HG03025 (cell line): ENCODE data around the gene RABGGTB.
"Not testable (repeated sequence)": the region's sequence is repeated elsewhere in the genome, so short reads cannot be mapped to it uniquely, and the experiment has no call there.

ENCODE experiments used
- ATAC-seq: cut with Tn5 transposase; IDR thresholded peaks from one replicate; pipeline ENCODE4 v1.9.1; 2021; ENCODE audit warnings: mild to moderate bottlenecking, moderate library complexity; ENCODE audit not compliant: unreplicated experiment, low FRiP score

Gene RABGGTB

DNA sequence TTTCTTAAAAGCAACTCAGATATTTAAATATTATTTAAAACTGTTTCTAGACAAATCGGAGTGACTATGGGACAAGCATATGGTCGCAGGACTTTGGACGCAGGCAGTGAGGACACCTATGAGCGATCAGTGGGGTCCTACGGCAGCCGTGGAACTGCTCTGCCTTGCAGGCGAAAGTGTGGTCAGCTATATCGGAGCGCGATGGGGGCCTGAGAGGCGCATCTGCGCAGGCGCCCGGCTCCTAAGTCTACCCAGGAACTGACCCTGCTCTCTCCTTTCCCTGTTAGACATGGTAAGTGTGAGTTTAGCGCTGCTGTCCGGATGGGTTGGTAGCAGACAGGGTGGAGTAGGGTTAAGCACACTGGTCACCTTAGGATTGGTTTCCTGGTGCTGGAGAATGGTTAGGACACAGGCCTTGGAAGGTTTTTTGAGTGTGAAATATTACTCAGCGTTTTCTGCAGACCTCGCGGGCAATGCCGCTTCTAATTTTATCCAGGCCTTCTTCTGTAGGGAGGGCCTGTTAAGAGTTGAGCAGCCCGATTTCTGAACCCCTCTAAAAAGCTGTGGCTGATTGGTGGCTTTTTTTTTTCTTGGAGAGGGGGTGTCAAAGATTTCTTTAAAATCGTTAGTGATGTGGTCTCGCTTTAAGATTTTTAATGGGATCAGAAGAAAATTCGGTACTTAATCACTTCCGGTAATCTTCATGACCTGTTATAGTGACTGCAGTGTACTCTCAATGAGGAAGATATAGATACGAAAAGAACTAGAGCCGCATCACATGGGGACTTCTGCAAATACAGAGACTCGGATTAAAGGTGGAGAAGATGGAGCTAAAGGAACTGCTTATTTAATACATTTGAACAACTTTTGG, at the start of gene RABGGTB:
TSS of gene RABGGTB (plus strand) at position 274 of the 871 bp plus-strand sequence. CDS start at position 290, 16 bp downstream.
- ATAC-seq, result peak; percentile 59

DNA sequence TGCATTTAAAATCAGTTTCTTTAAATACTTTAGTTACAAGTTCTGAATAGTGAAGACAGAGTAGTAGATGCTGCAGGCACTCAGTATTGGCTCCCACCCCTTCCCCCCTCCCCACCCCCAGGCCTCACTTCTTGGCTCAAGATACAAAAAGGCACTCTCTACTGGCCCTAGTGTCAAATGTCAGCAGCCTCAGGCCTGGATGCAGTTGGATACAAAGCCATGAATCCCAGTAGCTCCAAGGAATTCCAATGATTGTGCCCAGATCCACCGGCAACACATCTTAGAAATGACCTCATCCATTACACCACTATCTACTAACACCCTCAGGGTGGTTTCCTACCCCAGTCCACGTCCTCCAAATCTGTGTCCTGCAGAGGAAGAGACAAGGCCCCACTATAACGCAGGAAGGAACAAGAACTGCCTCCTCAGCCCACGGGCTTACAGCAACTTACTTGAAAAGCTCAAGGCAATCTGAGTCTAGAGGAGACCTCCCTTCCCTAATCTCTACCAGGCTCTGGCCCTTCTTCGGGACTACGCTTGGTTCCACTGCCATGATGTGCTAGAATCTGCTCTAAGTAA, 43.9 kb upstream of the RABGGTB start:
- no peak for ATAC-seq

DNA sequence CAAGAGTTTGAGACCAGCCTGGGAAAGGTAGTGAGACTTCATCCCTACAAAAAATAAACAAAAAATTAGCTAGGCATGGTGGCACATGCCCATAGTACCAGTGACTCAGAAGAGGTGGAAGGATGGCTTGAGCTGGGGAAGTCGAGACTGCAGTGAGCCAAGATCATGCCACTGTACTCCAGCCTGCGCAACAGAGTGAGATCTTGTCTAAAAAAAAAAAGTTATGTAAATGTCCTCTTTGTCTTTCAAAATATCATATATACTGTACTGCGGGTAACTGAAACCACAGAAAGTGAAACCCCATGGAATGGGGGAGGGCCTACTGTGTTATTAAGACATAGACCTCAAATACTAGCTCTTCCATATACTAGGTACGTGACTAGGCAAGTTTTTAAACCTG, 40.8 kb upstream of the RABGGTB start:
- peak; percentile 60 for ATAC-seq

DNA sequence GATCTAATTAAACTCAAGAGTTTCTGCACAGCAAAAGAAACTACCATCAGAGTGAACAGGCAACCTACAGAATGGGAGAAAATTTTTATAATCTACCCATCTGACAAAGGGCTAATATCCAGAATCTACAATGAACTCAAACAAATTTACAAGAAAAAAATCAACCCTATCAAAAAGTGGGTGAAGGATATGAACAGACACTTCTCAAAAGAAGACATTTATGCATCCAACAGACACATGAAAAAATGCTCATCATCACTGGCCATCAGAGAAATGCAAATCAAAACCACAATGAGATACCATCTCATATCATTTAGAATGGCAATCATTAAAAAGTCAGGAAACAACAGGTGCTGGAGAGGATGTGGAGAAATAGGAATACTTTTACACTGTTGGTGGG, 28.8 kb upstream of the RABGGTB start:
- not testable (repeated sequence) for ATAC-seq

DNA sequence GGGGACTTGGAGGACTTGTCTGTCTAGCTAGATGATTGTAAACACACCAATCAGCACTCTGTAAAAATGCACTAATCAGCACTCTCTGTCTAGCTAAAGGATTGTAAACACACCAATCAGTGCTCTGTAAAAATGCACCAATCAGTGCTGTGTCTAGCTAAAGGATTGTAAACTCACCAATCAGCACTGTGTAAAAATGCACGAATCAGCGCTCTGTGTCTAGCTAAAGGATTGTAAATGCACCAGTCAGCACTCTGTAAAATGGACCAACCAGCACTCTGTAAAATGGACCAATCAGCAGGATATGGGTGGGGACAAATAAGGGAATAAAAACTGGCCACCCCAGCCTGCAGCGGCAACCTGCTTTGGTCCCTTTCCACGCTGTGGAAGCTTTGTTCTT, 27.5 kb upstream of the RABGGTB start:
- not testable (repeated sequence) for ATAC-seq

DNA sequence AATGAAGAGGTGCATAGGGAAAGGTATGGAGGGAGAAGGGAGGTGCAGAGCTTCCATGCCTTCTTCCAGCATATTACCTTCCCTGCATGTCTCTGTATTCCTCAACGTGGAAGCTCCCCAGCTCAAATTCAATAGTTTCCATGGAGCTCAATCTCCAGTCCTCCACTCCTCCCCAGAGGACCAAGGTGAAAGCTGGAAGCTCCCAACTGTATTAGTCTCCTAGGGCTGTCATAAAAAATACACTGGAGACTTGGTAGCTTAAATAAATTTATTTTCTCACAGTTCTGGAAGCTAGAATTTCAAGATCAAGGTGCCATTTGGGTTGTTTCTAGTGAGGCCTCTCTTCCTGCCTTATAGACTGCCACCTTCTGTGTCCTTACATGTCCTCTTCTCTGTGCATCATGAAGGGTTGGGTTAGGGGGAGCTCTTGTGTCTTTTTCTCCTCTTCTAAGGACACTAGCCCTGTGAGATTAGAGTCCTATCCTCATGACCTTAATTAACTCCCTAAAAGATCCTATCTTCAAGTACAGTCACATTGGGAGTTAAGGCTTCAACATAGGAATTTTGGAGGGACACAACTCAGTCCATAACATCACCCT, 21.9 kb upstream of the RABGGTB start:
- ATAC-seq, result no peak

DNA sequence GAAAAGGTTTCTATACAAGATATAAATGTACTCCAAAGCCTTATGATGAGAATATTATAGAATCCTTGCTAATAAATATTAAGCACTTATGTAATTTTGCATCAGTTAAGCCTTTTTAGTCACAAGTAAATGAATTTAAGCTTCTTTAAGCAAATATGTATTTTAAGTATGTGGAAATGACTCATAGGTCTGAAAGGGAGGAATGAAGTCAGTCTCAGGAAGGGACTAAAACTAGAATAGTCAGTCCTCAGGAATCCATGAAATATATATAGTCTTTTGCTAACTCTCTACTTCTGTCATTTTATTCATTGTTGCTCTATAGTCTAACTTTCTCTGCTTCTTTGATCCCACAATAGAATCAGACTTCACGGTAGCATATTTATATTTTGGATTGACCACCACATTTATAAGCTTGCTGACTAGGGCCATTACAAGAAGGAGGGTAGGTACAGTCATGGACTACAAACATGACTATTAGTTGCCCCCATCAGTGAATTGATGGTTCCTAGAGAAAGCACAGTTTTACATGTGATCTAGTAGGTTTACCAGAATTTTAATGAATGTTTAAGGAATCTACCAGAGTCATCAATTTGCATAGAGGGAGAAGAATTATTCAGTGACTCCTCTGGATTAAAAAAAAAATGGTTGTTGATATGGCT, 20.2 kb upstream of the RABGGTB start:
- no peak for ATAC-seq

DNA sequence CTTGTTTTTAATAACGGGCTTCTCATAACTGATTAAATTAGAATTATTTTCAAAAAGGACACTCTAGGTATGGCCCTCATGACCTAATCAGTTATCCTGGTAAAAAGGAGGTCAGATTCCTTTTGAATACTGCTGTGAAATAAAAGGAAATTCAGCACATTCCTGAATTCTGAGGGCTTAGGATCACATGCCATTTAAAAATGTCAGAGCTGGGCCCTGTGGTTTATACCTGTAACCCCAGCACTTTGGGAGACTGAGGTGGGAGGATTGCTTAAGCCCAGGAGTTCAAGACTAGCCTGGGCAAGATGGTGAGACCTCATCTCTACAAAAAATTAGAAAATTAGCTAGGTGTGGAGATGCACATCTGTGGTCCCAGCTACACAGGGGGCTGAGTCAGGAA, 18.0 kb upstream of the RABGGTB start:
- ATAC-seq, result no peak

DNA sequence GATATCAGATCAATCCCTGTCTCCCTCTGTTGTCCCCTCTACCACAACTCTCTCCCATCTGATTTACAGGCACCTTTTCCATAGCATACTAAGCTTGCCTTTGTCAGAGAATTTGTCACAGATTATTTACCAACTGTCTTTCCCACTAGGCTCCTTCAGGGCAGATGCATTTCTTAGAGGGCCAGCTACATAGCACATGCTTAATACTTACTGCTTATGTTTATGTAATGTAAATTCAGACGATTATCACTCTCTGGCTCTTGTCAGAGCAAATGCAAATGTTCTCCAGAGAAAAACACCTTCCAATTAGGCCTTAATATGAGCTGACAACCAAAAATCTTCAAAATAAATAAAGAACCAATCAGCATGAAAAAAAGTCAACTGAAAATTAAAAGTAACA, 15.3 kb upstream of the RABGGTB start:
- ATAC-seq, result no peak

DNA sequence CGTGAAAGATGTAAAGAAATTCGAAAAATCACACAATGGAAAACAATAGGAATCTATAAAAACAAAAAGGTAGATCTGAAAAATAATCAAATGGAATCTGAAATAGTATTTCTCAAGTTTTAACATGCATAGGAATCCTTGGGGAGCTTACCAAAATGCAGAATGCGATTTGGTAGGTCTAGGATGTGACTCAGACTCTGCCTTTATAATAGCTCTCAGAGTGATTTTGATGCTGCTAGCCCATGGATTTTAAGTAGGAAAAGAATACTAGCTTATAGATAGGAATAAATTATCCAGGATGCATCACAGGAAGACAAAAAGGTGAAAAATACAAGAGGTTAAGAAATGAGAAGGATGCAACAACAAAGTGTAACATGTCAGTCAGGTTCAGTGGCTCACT, 14.1 kb upstream of the RABGGTB start:
- no peak for ATAC-seq

DNA sequence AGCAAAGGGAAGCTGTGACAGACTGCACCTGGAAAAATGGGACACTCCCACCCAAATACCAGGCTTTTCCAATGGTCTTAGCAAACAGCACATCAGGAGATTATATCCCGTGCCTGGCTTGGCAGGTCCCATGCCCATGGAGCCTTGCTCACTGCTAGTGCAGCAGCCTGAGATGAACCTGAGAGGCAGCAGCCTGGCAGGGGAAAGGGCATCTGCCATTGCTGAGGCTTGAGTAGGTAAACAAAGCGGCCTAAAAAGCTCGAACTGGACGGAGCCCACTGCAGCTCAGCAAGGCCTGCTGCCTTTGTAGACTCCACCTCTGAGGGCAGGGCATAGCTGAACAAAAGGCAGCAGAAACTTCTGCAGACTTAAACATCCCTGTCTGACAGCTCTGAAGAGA, 8.2 kb upstream of the RABGGTB start:
- ATAC-seq, result not testable (repeated sequence)

DNA sequence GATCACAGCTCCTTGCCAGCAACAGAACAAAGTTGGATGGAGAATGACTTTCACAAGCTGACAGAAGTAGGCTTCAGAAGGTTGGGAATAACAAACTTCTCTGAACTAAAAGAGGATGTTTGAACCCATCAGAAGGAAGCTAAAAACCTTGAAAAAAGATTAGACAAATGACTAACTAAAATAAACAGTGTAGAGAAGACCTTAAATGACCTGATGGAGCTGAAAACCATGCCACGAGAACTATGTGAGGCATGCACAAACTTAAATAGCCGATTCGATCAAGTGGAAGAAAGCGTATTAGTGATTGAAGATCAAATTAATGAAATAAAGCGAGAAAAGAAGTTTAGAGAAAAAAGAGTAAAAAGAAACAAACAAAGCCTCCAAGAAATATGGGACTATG, 7.4 kb upstream of the RABGGTB start:
- ATAC-seq, result not testable (repeated sequence)

DNA sequence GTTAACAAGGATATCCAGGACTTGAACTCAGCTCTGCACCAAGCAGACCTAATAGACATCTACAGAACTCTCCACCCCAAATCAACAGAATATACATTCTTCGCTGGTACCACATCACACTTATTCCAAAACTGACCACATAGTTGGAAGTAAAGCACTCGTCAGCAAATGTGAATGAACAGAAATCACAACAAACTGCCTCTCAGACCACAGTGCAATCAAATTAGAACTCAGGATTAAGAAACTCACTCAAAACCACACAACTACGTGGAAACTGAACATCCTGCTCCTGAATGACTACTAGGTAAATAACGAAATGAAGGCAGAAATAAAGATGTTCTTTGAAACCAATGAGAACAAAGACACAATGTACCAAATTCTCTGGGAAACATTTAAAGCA, 5.9 kb upstream of the RABGGTB start:
- ATAC-seq, result not testable (repeated sequence)

DNA sequence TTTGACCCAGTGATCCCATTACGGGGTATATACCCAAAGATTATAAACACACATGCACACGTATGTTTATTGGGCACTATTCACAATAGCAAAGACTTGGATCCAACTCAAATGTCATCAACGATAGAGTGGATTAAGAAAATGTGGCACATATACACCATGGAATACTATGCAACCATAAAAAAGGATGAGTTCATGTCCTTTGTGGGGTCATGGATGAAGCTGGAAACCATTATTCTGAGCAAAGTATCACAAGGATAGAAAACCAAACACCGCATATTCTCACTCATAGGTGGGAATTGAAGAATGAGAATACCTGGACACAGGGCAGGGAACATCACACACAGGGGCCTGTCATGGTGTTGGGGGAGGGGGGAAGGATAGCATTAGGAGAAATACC, 2.1 kb upstream of the RABGGTB start:
- ATAC-seq, result not testable (repeated sequence)

DNA sequence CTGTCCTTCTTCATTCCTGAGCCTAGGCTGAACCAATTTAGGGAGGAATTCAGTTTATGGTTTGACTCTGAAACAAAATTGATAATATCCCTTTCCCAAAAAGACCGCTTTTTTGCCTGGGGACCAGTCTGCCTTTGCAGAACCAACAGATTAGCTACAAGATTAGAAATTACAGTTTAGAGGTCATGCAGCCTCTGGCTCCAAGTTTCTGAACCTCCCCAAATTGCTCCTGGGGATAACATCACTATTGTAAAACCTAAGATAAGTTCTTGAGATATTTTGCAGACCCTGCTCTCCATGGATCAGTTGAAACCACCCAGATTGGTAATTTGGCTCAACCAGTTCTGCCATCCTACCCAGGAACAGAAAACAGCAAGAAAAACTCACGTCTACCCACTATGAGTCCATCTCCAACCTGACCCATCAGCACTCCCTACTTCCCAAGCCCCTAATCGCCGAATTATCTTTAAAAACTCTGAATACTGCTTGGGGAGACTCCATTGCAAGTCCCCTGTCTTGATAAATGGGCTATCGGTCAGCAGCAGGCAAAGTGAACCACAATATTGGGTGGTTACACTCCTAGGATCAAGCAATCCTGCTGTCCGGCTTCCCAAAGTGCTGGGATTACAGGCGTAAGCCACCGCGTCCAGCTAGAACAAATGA, 605 bp upstream of the RABGGTB start:
- peak; percentile 6 for ATAC-seq

DNA sequence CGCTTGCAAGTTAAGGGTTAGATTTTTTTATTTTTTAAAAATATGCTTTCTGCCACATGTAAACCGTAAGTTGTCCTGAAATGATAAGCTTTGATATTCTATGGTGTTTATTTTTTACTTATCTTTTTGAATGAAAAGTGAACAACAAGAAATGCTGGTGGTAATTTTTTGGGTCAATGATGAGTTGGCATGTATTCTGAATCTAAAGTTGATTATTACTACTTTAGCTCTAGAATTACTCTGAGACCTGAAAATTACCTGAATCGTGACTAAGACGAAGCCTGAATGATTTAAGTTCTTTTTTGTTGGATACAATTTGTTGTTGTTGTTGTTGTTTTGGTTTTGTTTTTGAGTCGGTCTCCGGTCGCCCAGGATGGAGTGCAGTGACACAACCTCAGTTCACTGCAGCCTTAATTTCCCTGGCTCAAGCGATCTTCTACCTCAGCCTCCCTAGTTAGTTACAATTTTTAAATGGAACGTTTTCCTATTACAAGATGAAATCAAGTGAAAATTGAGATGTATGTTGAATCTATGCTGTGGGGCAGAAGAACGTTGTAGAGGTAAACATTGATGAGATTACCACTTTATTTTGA, 941 bp downstream of the RABGGTB start:
- ATAC-seq, result no peak

DNA sequence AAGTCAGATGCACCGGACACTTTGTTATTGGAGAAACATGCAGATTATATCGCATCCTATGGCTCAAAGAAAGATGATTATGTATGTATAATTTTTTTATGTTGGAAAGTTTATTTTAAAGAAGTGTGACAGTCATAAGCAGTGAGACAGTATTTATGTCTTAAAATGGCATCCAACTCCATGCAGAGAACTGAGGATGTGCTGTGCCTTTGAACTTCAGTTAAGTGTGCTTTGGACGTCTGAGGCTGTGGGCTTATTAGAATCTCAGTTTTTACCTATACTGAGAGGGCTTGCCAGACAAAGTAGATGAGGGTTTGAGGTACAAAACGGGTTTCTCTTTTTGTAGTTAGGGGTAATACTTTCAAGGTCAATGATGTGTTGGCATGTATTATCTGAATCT, 1.5 kb downstream of the RABGGTB start:
- ATAC-seq, result no peak

DNA sequence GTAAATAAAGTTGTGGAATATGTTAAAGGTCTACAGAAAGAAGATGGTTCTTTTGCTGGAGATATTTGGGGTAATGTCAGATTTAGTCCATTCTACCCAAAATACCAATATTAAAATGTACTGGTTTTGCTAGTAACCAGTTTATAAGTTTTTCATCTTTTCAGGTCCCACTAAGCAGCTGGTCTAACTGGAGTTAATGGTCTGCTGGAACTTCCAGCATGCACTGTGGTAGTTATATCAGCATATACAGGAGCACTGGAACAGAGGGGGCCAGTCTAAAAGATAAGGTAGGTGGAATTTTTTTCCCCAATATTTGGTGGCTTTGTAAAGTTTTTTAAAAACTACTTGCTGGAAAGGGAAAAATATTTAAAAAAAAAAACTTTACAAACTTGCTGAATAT, 3.9 kb downstream of the RABGGTB start:
- no peak for ATAC-seq

DNA sequence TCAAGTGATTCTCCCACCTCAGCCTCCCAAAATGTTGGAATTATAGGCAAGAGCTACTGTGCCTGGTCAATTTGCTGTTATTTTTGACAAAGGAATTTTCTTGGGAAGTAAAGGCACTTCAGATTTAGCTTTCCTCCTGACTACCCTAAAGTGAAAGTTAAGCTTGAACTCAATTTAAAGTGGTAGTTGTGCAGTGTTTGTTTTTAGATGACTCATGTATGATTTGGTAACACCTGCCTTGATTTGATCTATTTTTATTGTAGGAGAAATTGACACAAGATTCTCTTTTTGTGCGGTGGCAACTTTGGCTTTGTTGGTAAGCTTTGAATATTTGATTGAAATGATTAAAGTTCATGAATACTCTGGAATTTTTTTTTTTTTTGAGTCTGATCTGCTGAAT, 5.0 kb downstream of the RABGGTB start:
- ATAC-seq, result no peak

DNA sequence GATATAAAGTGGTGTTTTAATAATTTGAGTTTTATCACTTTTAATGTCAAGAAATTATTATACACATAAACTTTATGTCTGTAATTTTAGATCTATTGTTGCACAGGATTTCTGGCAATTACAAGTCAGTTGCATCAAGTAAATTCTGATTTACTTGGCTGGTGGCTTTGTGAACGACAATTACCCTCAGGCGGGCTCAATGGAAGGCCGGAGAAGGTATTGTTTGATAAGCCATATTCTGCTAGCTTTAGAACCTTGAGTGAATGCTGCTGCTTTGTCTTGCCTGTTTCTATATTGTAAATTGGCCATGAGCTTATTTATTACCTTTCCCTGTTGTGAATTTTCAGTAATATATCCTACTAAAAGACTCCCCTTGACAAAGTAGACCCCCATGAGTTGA, 6.0 kb downstream of the RABGGTB start:
- ATAC-seq, result no peak
